SK-N-SH (cell line): Measurements from ENCODE around the gene SRGAP3.
A peak's percentile ranks its signal among the peaks of the same experiment; 100 is the strongest.

Source experiments
- ELF1 ChIP-seq: IDR thresholded peaks from 2 replicates; pipeline ENCODE4 v1.4.0; 2012
- FOXM1 ChIP-seq: IDR thresholded peaks from 2 replicates; pipeline ENCODE4 v1.4.0; 2012; ENCODE audit warnings: low read depth, mild to moderate bottlenecking
- POLR2AphosphoS5 ChIP-seq: IDR thresholded peaks from 2 replicates; pipeline ENCODE4 v1.6.1; 2012; ENCODE audit warnings: low read depth, low read length
- RFX5 ChIP-seq: IDR thresholded peaks from 2 replicates; pipeline ENCODE4 v1.6.1; 2012; ENCODE audit warnings: mild to moderate bottlenecking, improper control_type of control experiment, low read length
- TCF12 ChIP-seq: IDR thresholded peaks from 2 replicates; pipeline ENCODE4 v1.4.0; 2012
- TF ChIP-seq, protein P1 (sequence below): fragments of 200-600 bp; sonication (generic); IDR thresholded peaks from 2 replicates; pipeline ENCODE4 v1.6.1; 2017; ENCODE audit warnings: antibody characterized with exemption, mild to moderate bottlenecking, moderate library complexity
- TF ChIP-seq, protein P2 (sequence below): fragments of 150-350 bp; IDR thresholded peaks from 2 replicates; pipeline ENCODE4 v1.6.1; 2017; ENCODE audit warnings: antibody characterized with exemption, low read length, low read depth, borderline replicate concordance
- TF ChIP-seq, protein P3 (sequence below): IDR thresholded peaks from 2 replicates; pipeline ENCODE4 v1.4.0; 2012; ENCODE audit warnings: low read depth

DNA sequence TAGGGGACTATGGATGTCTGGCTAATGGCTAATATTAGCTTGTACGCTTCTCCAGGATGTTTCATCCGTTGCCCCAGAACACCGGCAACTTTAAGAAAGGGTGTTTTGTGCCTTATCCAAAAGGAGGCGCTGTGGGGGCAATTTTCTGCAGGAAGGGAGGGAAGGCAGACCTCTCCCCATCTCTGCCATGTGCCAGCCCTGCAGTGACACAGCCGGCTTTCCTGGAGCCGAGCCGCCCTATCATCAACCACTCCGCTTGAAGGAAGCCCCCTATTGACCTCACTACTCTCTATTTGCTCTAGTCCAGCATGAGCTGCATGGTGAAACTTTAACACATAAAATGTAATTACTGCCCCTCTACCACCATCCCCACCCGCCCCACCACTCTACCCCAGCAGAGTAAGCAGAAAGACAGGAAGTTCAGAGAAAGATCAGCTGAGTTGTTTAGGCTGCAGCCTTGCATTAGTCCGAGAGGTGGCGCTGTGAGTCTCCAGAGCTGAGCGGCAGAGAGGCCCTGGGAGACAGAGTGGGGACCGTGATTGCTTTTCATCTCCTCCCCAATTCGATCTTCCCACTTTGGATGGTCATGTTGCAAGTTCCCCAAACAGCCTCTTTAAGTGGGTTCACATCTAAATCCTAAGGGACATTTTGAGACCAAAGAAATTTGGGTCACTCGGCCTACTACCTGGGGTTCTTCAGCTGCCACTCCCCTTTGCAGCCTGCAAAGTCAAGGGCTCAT, 261.6 kb downstream of the SRGAP3 start:
- TF ChIP-seq, protein P1, sequence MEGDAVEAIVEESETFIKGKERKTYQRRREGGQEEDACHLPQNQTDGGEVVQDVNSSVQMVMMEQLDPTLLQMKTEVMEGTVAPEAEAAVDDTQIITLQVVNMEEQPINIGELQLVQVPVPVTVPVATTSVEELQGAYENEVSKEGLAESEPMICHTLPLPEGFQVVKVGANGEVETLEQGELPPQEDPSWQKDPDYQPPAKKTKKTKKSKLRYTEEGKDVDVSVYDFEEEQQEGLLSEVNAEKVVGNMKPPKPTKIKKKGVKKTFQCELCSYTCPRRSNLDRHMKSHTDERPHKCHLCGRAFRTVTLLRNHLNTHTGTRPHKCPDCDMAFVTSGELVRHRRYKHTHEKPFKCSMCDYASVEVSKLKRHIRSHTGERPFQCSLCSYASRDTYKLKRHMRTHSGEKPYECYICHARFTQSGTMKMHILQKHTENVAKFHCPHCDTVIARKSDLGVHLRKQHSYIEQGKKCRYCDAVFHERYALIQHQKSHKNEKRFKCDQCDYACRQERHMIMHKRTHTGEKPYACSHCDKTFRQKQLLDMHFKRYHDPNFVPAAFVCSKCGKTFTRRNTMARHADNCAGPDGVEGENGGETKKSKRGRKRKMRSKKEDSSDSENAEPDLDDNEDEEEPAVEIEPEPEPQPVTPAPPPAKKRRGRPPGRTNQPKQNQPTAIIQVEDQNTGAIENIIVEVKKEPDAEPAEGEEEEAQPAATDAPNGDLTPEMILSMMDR = peak; percentile 74
- TF ChIP-seq, protein P2, sequence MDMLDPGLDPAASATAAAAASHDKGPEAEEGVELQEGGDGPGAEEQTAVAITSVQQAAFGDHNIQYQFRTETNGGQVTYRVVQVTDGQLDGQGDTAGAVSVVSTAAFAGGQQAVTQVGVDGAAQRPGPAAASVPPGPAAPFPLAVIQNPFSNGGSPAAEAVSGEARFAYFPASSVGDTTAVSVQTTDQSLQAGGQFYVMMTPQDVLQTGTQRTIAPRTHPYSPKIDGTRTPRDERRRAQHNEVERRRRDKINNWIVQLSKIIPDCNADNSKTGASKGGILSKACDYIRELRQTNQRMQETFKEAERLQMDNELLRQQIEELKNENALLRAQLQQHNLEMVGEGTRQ = no peak
- TF ChIP-seq ELF1 = no peak
- no peak for TF ChIP-seq TCF12
- no peak for TF ChIP-seq FOXM1
- no peak for TF ChIP-seq RFX5
- TF ChIP-seq, protein P3, sequence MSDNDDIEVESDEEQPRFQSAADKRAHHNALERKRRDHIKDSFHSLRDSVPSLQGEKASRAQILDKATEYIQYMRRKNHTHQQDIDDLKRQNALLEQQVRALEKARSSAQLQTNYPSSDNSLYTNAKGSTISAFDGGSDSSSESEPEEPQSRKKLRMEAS = no peak
- TF ChIP-seq POLR2AphosphoS5 = no peak
